ENCODE measurements around the gene MRAP. TPM values are rescaled to one million over a fixed set of nuclear protein-coding genes. Genes with fewer than 3 reads are reported as not detected.

The MRAP gene
- total and polyA plus RNA-seq, 2 experiments from 2014 or later: not detected

- Histone ChIP-seq H3K9me3 (ENCODE audit: low read depth) (no peaks in the 10 kb centered on the region), H3K27ac (no peak overlapping the region), H3K36me3 (no peaks in the 10 kb centered on the region), H3K4me3 (no peak overlapping the region), H3K27me3 (no peaks in the 10 kb centered on the region), H3K4me1 (ENCODE audit: low read depth) (no peaks in the 10 kb centered on the region)
- TF ChIP-seq CTCF (IDR thresholded peaks at IDR 0.05; ENCODE audit: low read depth, low read length): no peak
- DNase-seq (ENCODE audit: low read depth in 1 of 2, low spot score in 1 of 2): no peak
Measured at GRCh38 chr21:32300117-32300681, 1.5 kb downstream of the MRAP start.

- DNase-seq (ENCODE audit: low read depth in 1 of 2, low spot score in 1 of 2): no peak
- no peak overlapping the region for H3K4me3 ChIP-seq
- H3K27ac ChIP-seq: no peak overlapping the region
- no peak for TF ChIP-seq CTCF (IDR thresholded peaks at IDR 0.05; ENCODE audit: low read depth, low read length)
- H3K27me3 ChIP-seq: no peaks in the 10 kb centered on the region
- no peaks in the 10 kb centered on the region for H3K4me1 ChIP-seq (ENCODE audit: low read depth)
- no peaks in the 10 kb centered on the region for H3K36me3 ChIP-seq
- H3K9me3 ChIP-seq (ENCODE audit: low read depth): no peaks in the 10 kb centered on the region
Measured at GRCh38 chr21:32301596-32301995, 2.9 kb downstream of the MRAP start.

- H3K4me1 ChIP-seq (ENCODE audit: low read depth): no peaks in the 10 kb centered on the region
- no peak overlapping the region for H3K27ac ChIP-seq
- H3K4me3 ChIP-seq: no peak overlapping the region
- H3K27me3 ChIP-seq: no peaks in the 10 kb centered on the region
- H3K36me3 ChIP-seq: no peaks in the 10 kb centered on the region
- H3K9me3 ChIP-seq (ENCODE audit: low read depth): no peaks in the 10 kb centered on the region
- TF ChIP-seq CTCF (IDR thresholded peaks at IDR 0.05; ENCODE audit: low read depth, low read length): no peak
- no peak for DNase-seq (ENCODE audit: low read depth in 1 of 2, low spot score in 1 of 2)
Measured at GRCh38 chr21:32302560-32302959, 3.9 kb downstream of the MRAP start.

- no peaks in the 10 kb centered on the region for H3K36me3 ChIP-seq
- no peak for DNase-seq (ENCODE audit: low read depth in 1 of 2, low spot score in 1 of 2)
- H3K4me1 ChIP-seq (ENCODE audit: low read depth): no peaks in the 10 kb centered on the region
- no peaks in the 10 kb centered on the region for H3K9me3 ChIP-seq (ENCODE audit: low read depth)
- no peak for TF ChIP-seq CTCF (IDR thresholded peaks at IDR 0.05; ENCODE audit: low read depth, low read length)
- H3K27ac ChIP-seq: no peak overlapping the region
- H3K27me3 ChIP-seq: no peaks in the 10 kb centered on the region
- no peak overlapping the region for H3K4me3 ChIP-seq
Measured at GRCh38 chr21:32303385-32303784, 4.7 kb downstream of the MRAP start.

GRCh38 chr21:32304998-32305397, 6.3 kb downstream of the MRAP start:
- Histone ChIP-seq H3K9me3 (ENCODE audit: low read depth) (no peaks in the 10 kb centered on the region), H3K27me3 (no peaks in the 10 kb centered on the region), H3K36me3 (no peaks in the 10 kb centered on the region), H3K4me1 (ENCODE audit: low read depth) (no peaks in the 10 kb centered on the region), H3K27ac (no peak overlapping the region), H3K4me3 (no peak overlapping the region)
- DNase-seq (ENCODE audit: low read depth in 1 of 2, low spot score in 1 of 2): no peak
- TF ChIP-seq CTCF (IDR thresholded peaks at IDR 0.05; ENCODE audit: low read depth, low read length): no peak

All from cardiac muscle cell (in vitro differentiated cells and primary cell).